A673 (cell line): ENCODE data around the gene NPNT. TPM values are rescaled to one million over a fixed set of nuclear protein-coding genes. Genes with fewer than 3 reads are reported as not detected.

Source experiments
- BruUV-seq: library from RNA; stranded (reverse); fragments of 400-500 nt; replicated peaks from 2 replicates; lab custom pipeline; 2021; lab: Mats Ljungman, UMichigan
- CTCF ChIA-PET: fragments of 300-600 bp; sonication (Branson Sonifier 250); formaldehyde crosslinking; loops from one replicate; lab custom pipeline; 2022; ENCODE audit warnings: antibody characterized with exemption; lab: Charles Lee
- POLR2A ChIA-PET: fragments of 300-600 bp; sonication (Branson Sonifier 250); formaldehyde crosslinking; loops from one replicate; lab custom pipeline; 2022; ENCODE audit warnings: antibody characterized with exemption; ENCODE audit not compliant: low non-redundant PET; lab: Charles Lee
- DNase-seq: peaks from one replicate; pipeline ENCODE4 v3.0.0-alpha.2; 2015; ENCODE audit warnings: low spot score
- H3K27ac ChIP-seq: fragments of 200-600 bp; sonication (generic); 2 replicates; pipeline ENCODE4 v1.5.1; 2016; ENCODE audit warnings: mixed run types, low read depth, mild to moderate bottlenecking, mixed read lengths, antibody characterized with exemption, low read length; ENCODE audit not compliant: poor library complexity, severe bottlenecking
- H3K27me3 ChIP-seq: fragments of 200-600 bp; sonication (generic); replicated peaks from 2 replicates; pipeline ENCODE4 v1.6.1; 2017; ENCODE audit warnings: mixed run types, low read depth, mild to moderate bottlenecking, mixed read lengths, antibody characterized with exemption, low read length; ENCODE audit not compliant: insufficient read depth, poor library complexity
- H3K36me3 ChIP-seq: fragments of 200-600 bp; sonication (generic); 2 replicates; pipeline ENCODE4 v1.6.1; 2016; ENCODE audit warnings: mixed run types, mild to moderate bottlenecking, mixed read lengths, antibody characterized with exemption, low read length; ENCODE audit not compliant: insufficient read depth, poor library complexity, severe bottlenecking
- H3K4me1 ChIP-seq: fragments of 200-600 bp; sonication (generic); 2 replicates; pipeline ENCODE4 v1.6.1; 2017; ENCODE audit warnings: mixed run types, mild to moderate bottlenecking, mixed read lengths, antibody characterized with exemption, low read length; ENCODE audit not compliant: insufficient read depth, poor library complexity, severe bottlenecking
- H3K4me3 ChIP-seq: fragments of 200-600 bp; sonication (generic); 2 replicates; pipeline ENCODE4 v1.5.1; 2016; ENCODE audit warnings: low read depth, mixed run types, mild to moderate bottlenecking, mixed read lengths, low read length; ENCODE audit not compliant: poor library complexity, severe bottlenecking
- H3K9me3 ChIP-seq: fragments of 200-600 bp; sonication (generic); 2 replicates; pipeline ENCODE4 v1.6.1; 2016; ENCODE audit warnings: mixed run types, low read depth, mild to moderate bottlenecking, mixed read lengths, antibody characterized with exemption, low read length; ENCODE audit not compliant: poor library complexity, severe bottlenecking
- EZH2 ChIP-seq: fragments of 200-600 bp; sonication (generic); IDR thresholded peaks from 2 replicates; pipeline ENCODE4 v1.6.1; 2017; ENCODE audit warnings: borderline replicate concordance, low read depth, mild to moderate bottlenecking, mixed read lengths, antibody characterized with exemption, low read length; ENCODE audit not compliant: poor library complexity, severe bottlenecking
- intact Hi-C: fragments of 100-400 bp; cut with micrococcal nuclease; formaldehyde crosslinking; loops from one replicate; pipeline ENCODE4 v1.10.0; 2022; ENCODE audit not compliant: unreplicated experiment
- total RNA-seq: library from RNA; stranded (reverse); gene quantifications from 2 replicates; pipeline ENCODE4 v1.2.3, GENCODE V29; 2021
- TF ChIP-seq, protein P1 (sequence below): fragments of 300-800, 200-600 bp; sonication (generic); conservative IDR thresholded peaks from 2 replicates; pipeline ENCODE4 v1.5.1; 2017; ENCODE audit warnings: low read depth, mild to moderate bottlenecking, antibody characterized with exemption, low read length, moderate library complexity, mixed read lengths

The NPNT gene
- total RNA-seq, 1 experiment from 2014 or later, result 0.45 TPM

DNA sequence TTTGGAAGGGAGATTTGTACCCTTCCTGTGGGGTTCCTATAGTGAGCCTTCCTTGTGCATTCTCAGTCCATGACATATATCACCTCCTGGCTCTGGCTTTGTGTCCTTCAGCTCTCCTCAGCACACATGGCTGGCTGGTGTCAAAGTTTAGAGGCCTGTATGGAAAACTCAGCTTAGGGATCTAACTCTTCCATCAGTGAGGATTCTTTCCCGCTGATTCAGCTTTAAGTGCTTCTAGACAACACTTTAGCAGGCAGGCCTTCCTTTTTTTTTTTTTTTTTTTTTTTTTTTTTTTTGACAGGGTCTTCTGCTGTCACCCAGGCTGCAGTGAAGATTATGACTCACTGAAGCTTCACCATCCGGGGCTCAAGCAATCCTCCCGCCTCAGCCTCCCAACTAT is 84.2 kb downstream of the NPNT start:
- H3K9me3 ChIP-seq, result no peaks in the 10 kb centered on the region
- CTCF ChIA-PET, result no interaction called here
- intact Hi-C loops, result no loop called here
- TF ChIP-seq EZH2, result no peak
- POLR2A ChIA-PET, result no interaction called here
- no peaks in the 10 kb centered on the region for H3K36me3 ChIP-seq
- no peaks in the 10 kb centered on the region for H3K27me3 ChIP-seq
- H3K27ac ChIP-seq, result no peak overlapping the region
- no peaks in the 10 kb centered on the region for H3K4me1 ChIP-seq
- DNase-seq, result peak; percentile 27
- BruUV-seq, result no TSS peak
- no peak overlapping the region for H3K4me3 ChIP-seq

- Histone ChIP-seq H3K36me3 (no peaks in the 10 kb centered on the region), H3K27ac (no peak overlapping the region), H3K4me1 (no peaks in the 10 kb centered on the region), H3K4me3 (no peak overlapping the region), H3K27me3 (no peaks in the 10 kb centered on the region), H3K9me3 (no peaks in the 10 kb centered on the region)
- intact Hi-C loops, result no loop called here
- no peak for DNase-seq
- no TSS peak for BruUV-seq
- ChIA-PET POLR2A (no interaction called here), CTCF (no interaction called here)
- TF ChIP-seq EZH2, result no peak
- TF ChIP-seq, protein P1, sequence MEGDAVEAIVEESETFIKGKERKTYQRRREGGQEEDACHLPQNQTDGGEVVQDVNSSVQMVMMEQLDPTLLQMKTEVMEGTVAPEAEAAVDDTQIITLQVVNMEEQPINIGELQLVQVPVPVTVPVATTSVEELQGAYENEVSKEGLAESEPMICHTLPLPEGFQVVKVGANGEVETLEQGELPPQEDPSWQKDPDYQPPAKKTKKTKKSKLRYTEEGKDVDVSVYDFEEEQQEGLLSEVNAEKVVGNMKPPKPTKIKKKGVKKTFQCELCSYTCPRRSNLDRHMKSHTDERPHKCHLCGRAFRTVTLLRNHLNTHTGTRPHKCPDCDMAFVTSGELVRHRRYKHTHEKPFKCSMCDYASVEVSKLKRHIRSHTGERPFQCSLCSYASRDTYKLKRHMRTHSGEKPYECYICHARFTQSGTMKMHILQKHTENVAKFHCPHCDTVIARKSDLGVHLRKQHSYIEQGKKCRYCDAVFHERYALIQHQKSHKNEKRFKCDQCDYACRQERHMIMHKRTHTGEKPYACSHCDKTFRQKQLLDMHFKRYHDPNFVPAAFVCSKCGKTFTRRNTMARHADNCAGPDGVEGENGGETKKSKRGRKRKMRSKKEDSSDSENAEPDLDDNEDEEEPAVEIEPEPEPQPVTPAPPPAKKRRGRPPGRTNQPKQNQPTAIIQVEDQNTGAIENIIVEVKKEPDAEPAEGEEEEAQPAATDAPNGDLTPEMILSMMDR, result no peak
Observed at GRCh38 chr4:105988671-105989070, 93.4 kb downstream of the NPNT start.

DNA sequence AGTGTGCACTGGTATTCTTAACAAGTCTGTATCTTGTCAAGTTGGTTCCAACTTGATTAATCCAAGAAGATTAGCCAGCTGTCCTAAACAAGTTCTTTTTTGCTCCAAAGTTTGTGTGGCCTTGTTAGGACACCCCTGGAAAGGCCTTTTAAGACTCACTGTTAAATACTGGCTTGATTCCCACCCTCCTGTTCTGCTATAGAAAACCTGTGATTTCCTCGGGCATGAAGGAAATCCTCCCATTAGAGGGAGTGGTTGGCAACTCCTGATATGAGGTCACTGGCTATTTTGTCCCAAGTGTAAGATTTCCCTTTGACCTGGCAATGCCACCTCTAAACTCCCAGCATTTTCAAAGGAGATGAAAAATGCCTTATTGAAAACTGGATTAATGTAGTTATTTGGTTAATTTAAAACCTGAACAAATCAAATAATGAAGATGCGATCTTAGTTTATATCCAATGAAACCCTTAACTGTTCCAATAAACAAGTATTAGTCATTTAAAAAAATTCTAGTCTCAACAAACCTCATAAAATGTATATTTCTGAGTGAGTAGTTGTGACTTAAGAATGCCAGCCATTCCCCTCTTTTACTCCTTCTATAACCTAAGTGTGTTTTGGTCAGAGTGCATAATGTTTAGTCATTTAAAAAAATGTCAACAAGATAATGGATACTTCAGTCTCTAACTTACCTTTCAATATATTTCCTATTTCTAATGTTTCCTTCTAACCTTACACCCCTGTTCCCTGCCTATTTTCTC is 94.4 kb downstream of the NPNT start:
- Histone ChIP-seq H3K36me3 (no peaks in the 10 kb centered on the region), H3K27ac (no peak overlapping the region), H3K4me3 (no peak overlapping the region), H3K27me3 (no peaks in the 10 kb centered on the region), H3K9me3 (no peaks in the 10 kb centered on the region), H3K4me1 (no peaks in the 10 kb centered on the region)
- CTCF ChIA-PET, result no interaction called here
- TF ChIP-seq, protein P1, result no peak
- TF ChIP-seq EZH2, result no peak
- POLR2A ChIA-PET, result no interaction called here
- intact Hi-C loops, result no loop called here
- DNase-seq, result no peak
- no TSS peak for BruUV-seq

DNA sequence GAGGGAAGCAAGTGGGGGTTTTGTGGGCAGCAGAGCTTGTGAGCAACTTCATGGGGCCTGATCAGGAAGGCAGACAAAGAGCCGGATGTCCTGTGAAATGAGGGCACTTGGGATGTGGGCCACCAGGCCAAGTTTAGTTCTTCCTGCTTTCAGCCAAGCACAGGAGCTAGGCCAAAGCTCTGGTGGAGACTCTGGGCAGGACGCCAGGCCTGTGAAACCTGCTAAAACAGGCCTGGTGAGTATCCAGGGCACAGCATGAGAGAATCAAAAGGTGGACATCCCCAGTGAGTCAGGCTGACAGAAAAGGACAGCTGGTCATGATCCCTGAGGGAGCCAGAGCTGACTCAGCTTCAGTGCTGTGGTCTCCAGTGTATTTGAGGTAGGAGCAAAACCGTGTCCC is 95.7 kb downstream of the NPNT start:
- CTCF ChIA-PET, result no interaction called here
- no TSS peak for BruUV-seq
- no peak for TF ChIP-seq EZH2
- TF ChIP-seq, protein P1, result no peak
- Histone ChIP-seq H3K4me1 (no peaks in the 10 kb centered on the region), H3K27me3 (no peaks in the 10 kb centered on the region), H3K27ac (no peak overlapping the region), H3K9me3 (no peaks in the 10 kb centered on the region), H3K4me3 (no peak overlapping the region), H3K36me3 (no peaks in the 10 kb centered on the region)
- no peak for DNase-seq
- intact Hi-C loops, result no loop called here
- POLR2A ChIA-PET, result no interaction called here
